CD4-positive, CD25-positive, alpha-beta regulatory T cell (primary cell): Measurements from ENCODE around the gene ZNF101. TPM values are rescaled to one million over a fixed set of nuclear protein-coding genes. Genes with fewer than 3 reads are reported as not detected.
"Not testable (repeated sequence)": the region's sequence is repeated elsewhere in the genome, so short reads cannot be mapped to it uniquely, and the experiment has no call there.

Experiments used
- ATAC-seq, 2 donors: fragments of 150-1000 bp; cut with Tn5 transposase; one replicate each; pipeline ENCODE4 v1.10.0; 2021; ENCODE audit warnings: low read depth in 2 of 2, moderate number of reproducible peaks in 2 of 2, moderate library complexity in 1 of 2
- DNase-seq, 3 donors: peaks; one replicate each; pipeline versions ENCODE4 v3.0.0 to v3.0.0-alpha.2; 2012 to 2022; ENCODE audit warnings: mixed read lengths in 1 of 3
- H3K27ac ChIP-seq: one replicate; pipeline ENCODE4 v1.7.0; 2013; ENCODE audit warnings: mild to moderate bottlenecking, low read length; ENCODE audit not compliant: insufficient read depth, poor library complexity, severe bottlenecking
- H3K27me3 ChIP-seq: one replicate; pipeline ENCODE4 v1.7.0; 2013; ENCODE audit warnings: low read length; ENCODE audit not compliant: control insufficient read depth, insufficient read depth
- H3K36me3 ChIP-seq: one replicate; pipeline ENCODE4 v1.7.0; 2013; ENCODE audit warnings: mild to moderate bottlenecking, low read length, moderate library complexity; ENCODE audit not compliant: control insufficient read depth, insufficient read depth
- H3K4me1 ChIP-seq: 2 replicates; pipeline ENCODE4 v1.7.0; 2013; ENCODE audit warnings: mild to moderate bottlenecking, low read length; ENCODE audit not compliant: insufficient read depth, control insufficient read depth, poor library complexity, severe bottlenecking
- H3K4me3 ChIP-seq: one replicate; pipeline ENCODE4 v1.7.0; 2013; ENCODE audit warnings: low read depth, mild to moderate bottlenecking, low read length, moderate library complexity
- H3K9me3 ChIP-seq, 2 experiments: 1 replicate in 1 of 2; 2 replicates in 1 of 2; pipeline ENCODE4 v1.7.0; 2013; ENCODE audit warnings: low read length in 2 of 2, mild to moderate bottlenecking in 1 of 2, moderate library complexity in 1 of 2; ENCODE audit not compliant: control insufficient read depth in 2 of 2
- H3K27ac Mint-ChIP-seq, 3 donors: one replicate each; pipeline ENCODE4 v1.8.0; 2020 to 2022; ENCODE audit warnings: mild to moderate bottlenecking in 3 of 3, mixed read lengths in 3 of 3, moderate library complexity in 2 of 3
- H3K27me3 Mint-ChIP-seq: one replicate; pipeline ENCODE4 v1.8.0; 2022; ENCODE audit warnings: mild to moderate bottlenecking, mixed read lengths
- H3K36me3 Mint-ChIP-seq: one replicate; pipeline ENCODE4 v1.8.0; 2020; ENCODE audit warnings: mixed read lengths
- H3K4me1 Mint-ChIP-seq, 4 donors: one replicate each; pipeline ENCODE4 v1.8.0; 2020 to 2022; ENCODE audit warnings: mixed read lengths in 4 of 4, mild to moderate bottlenecking in 1 of 4
- H3K4me3 Mint-ChIP-seq, 4 donors: one replicate each; pipeline ENCODE4 v1.8.0; 2020 to 2022; ENCODE audit warnings: mild to moderate bottlenecking in 4 of 4, mixed read lengths in 4 of 4, moderate library complexity in 3 of 4
- H3K9me3 Mint-ChIP-seq, 7 donors: one replicate each; pipeline ENCODE4 v1.8.0; 2020 to 2022; ENCODE audit warnings: mixed read lengths in 7 of 7, mild to moderate bottlenecking in 3 of 7, moderate library complexity in 2 of 7
- polyA plus RNA-seq, 4 donors: library from polyadenylated mRNA; unstranded; fragments of 300-500 nt; fragmentation: Illumina TruSeq; gene quantifications; one replicate each; pipeline ENCODE4 v1.2.3, GENCODE V29; 2021
- total RNA-seq: library from RNA; stranded (reverse); gene quantifications from one replicate; pipeline ENCODE4 v1.2.3, GENCODE V29; 2022

ZNF101 gene
- total and polyA plus RNA-seq, 5 donors from 2014 or later, result 84.4 to 168 (median 124) TPM

GRCh38 chr19:19665420-19665948 lies 3.2 kb upstream of the ZNF101 start:
- not testable (repeated sequence) for H3K36me3 Mint-ChIP-seq
- Mint-ChIP-seq H3K4me1 (peaks cover 9 to 59% (median 29%) of the 10 kb centered on the region in 4 donors), H3K27ac (peak overlapping the region in 2 of 3 donors; percentile 31 to 32)

DNA sequence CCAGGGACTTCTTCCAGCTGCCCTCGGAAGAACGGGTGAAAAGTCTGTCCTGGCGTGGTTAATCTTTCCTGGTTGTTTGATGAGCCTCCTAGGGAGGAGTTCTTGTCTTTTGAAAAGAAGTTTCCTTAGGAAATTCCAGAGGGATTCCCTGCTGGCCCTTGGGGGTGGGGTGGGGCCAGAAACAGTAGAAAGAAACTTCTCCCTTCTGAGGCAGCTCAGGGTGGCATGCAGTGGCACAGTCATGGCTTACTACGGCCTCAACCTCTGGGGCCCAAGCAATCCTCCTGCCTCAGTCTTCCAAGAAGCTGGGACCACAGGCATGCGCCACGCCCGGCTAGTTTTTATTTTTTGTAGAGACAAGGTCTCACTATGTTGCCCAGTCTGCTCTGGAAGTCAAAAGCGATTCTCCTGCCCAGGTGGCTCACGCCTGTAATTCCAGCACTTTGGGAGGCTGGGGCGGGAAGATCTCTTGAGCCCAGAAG lies 1.5 kb downstream of the ZNF101 start:
- peak overlapping the region; percentile 87 to 97 (median 92) for H3K4me3 Mint-ChIP-seq
- ATAC-seq (no peak), DNase-seq (no peak)
- Histone ChIP-seq H3K9me3 (peaks cover 32 to 61% of the 10 kb centered on the region in 2 experiments), H3K4me3 (peak overlapping the region; percentile 94), H3K36me3 (peaks cover 45% of the 10 kb centered on the region), H3K27me3 (no peaks in the 10 kb centered on the region), H3K27ac (peak overlapping the region; percentile 96), H3K4me1 (peaks cover 13% of the 10 kb centered on the region)
- peak overlapping the region; percentile 93 to 99 (median 97) for H3K27ac Mint-ChIP-seq
- peaks cover 0 to 58% (median 19%) of the 10 kb centered on the region in 4 donors for H3K4me1 Mint-ChIP-seq
- peaks cover 7% of the 10 kb centered on the region for H3K27me3 Mint-ChIP-seq
- peaks cover 34% of the 10 kb centered on the region for H3K36me3 Mint-ChIP-seq
- H3K9me3 Mint-ChIP-seq, result peaks cover 0 to 44% (median 5%) of the 10 kb centered on the region in 7 donors

More at GRCh38 chr19:19665420-19665948, 3.2 kb upstream of the ZNF101 start:
- ATAC-seq, H3K4me3 ChIP-seq, H3K27me3 Mint-ChIP-seq, H3K27me3 ChIP-seq, DNase-seq, H3K36me3 ChIP-seq, H3K27ac ChIP-seq: not testable (repeated sequence)
- Mint-ChIP-seq H3K4me3 (peak overlapping the region in 2 of 4 donors; percentile 14 to 59), H3K9me3 (peaks cover 0 to 12% (median under 1%) of the 10 kb centered on the region in 7 donors)
- Histone ChIP-seq H3K9me3 (peaks cover 3 to 19% of the 10 kb centered on the region in 2 experiments), H3K4me1 (peaks cover 35% of the 10 kb centered on the region)

GRCh38 chr19:19672816-19673215 lies 4.2 kb downstream of the ZNF101 start:
- H3K9me3 Mint-ChIP-seq, result peaks cover 0 to 69% (median 16%) of the 10 kb centered on the region in 7 donors
- peak overlapping the region; percentile 59 to 87 (median 74) for H3K4me3 Mint-ChIP-seq
- Histone ChIP-seq H3K27ac (no peak overlapping the region), H3K9me3 (peaks cover 53 to 71% of the 10 kb centered on the region in 2 experiments), H3K4me1 (peaks cover 9% of the 10 kb centered on the region), H3K27me3 (no peaks in the 10 kb centered on the region), H3K36me3 (peaks cover 71% of the 10 kb centered on the region), H3K4me3 (no peak overlapping the region)
- ATAC-seq (no peak), DNase-seq (no peak)
- H3K4me1 Mint-ChIP-seq, result peaks cover 0 to 60% (median 19%) of the 10 kb centered on the region in 4 donors
- peaks cover 60% of the 10 kb centered on the region for H3K36me3 Mint-ChIP-seq
- H3K27me3 Mint-ChIP-seq, result peaks cover 7% of the 10 kb centered on the region
- peak overlapping the region in 2 of 3 donors; percentile 20 to 43 for H3K27ac Mint-ChIP-seq

DNA sequence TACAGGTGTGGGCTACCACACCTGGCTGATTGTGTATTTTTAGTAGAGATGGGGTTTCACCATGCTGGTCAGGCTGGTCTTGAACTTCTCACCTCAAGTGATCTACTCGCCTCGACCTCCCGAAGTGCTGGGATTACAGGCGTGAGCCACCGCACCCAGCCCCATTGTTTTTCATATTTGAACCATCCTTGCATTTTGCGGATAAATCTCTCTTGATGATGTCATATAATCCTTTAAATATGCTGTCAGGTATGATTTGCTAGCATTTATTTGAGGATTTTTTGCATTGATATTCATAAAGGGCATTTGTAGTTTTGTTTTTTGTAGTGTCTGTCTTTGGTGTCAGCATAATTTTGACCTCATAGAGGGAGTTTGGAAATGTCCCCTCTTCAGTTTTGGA lies 5.7 kb downstream of the ZNF101 start:
- Mint-ChIP-seq H3K9me3 (peaks cover 0 to 76% (median 26%) of the 10 kb centered on the region in 7 donors), H3K4me1 (peaks cover 0 to 57% (median 15%) of the 10 kb centered on the region in 4 donors), H3K27ac (peak overlapping the region in 2 of 3 donors; percentile 29 to 84), H3K4me3 (peak overlapping the region; percentile 54 to 86 (median 71)), H3K36me3 (peaks cover 74% of the 10 kb centered on the region), H3K27me3 (no peaks in the 10 kb centered on the region)
- peak overlapping the region; percentile 24 for H3K4me3 ChIP-seq
- H3K27me3 ChIP-seq, result no peaks in the 10 kb centered on the region
- no peak for DNase-seq
- ATAC-seq, result no peak
- H3K36me3 ChIP-seq, result peaks cover 86% of the 10 kb centered on the region
- H3K4me1 ChIP-seq, result peaks cover 3% of the 10 kb centered on the region
- H3K9me3 ChIP-seq, result peaks cover 67 to 86% of the 10 kb centered on the region in 2 experiments
- no peak overlapping the region for H3K27ac ChIP-seq

GRCh38 chr19:19677579-19677978 lies 8.9 kb downstream of the ZNF101 start:
- peaks cover 78 to 97% of the 10 kb centered on the region in 2 experiments for H3K9me3 ChIP-seq
- DNase-seq, result no peak

DNA sequence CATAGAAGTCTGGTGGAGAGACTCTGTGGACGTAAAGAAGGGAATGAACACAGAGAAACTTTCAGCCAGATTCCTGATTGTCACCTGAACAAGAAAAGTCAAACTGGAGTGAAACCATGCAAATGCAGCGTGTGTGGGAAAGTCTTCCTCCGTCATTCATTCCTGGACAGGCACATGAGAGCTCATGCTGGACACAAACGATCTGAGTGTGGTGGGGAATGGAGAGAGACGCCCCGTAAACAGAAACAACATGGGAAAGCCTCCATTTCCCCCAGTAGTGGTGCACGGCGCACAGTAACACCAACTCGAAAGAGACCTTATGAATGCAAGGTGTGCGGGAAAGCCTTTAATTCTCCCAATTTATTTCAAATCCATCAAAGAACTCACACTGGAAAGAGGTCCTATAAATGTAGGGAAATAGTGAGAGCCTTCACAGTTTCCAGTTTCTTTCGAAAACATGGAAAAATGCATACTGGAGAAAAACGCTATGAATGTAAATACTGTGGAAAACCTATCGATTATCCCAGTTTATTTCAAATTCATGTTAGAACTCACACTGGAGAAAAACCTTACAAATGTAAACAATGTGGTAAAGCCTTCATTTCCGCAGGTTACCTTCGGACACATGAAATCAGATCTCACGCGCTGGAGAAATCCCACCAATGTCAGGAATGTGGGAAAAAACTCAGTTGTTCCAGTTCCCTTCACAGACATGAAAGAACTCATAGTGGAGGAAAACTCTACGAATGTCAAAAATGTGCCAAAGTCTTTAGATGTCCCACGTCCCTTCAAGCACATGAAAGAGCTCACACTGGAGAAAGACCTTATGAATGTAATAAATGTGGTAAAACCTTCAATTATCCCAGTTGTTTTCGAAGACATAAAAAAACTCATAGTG lies 10.8 kb downstream of the ZNF101 start:
- H3K36me3 ChIP-seq, result peaks cover 75% of the 10 kb centered on the region
- H3K4me1 ChIP-seq, result no peaks in the 10 kb centered on the region
- H3K27ac ChIP-seq, result no peak overlapping the region
- no peak for DNase-seq
- Mint-ChIP-seq H3K27ac (no peak overlapping the region), H3K9me3 (peaks cover 5 to 80% (median 42%) of the 10 kb centered on the region in 7 donors), H3K4me3 (peak overlapping the region in 2 of 4 donors; percentile 16 to 44), H3K36me3 (peaks cover 74% of the 10 kb centered on the region), H3K4me1 (peaks cover 0 to 26% (median 6%) of the 10 kb centered on the region in 4 donors), H3K27me3 (no peaks in the 10 kb centered on the region)
- H3K27me3 ChIP-seq, result no peaks in the 10 kb centered on the region
- peak overlapping the region; percentile 48 for H3K4me3 ChIP-seq
- H3K9me3 ChIP-seq, result peaks cover 77 to 99% of the 10 kb centered on the region in 2 experiments
- no peak for ATAC-seq

More at GRCh38 chr19:19677579-19677978, 8.9 kb downstream of the ZNF101 start:
- Mint-ChIP-seq H3K27me3 (no peaks in the 10 kb centered on the region), H3K36me3 (peaks cover 74% of the 10 kb centered on the region), H3K27ac (peak overlapping the region in 1 of 3 donors; percentile 82), H3K4me1 (peaks cover 0 to 37% (median 4%) of the 10 kb centered on the region in 4 donors), H3K9me3 (peaks cover 0 to 77% (median 37%) of the 10 kb centered on the region in 7 donors), H3K4me3 (peak overlapping the region in 2 of 4 donors; percentile 24 to 52)
- no peaks in the 10 kb centered on the region for H3K4me1 ChIP-seq
- no peak overlapping the region for H3K27ac ChIP-seq
- H3K4me3 ChIP-seq, result peak overlapping the region; percentile 32
- no peaks in the 10 kb centered on the region for H3K27me3 ChIP-seq
- peaks cover 85% of the 10 kb centered on the region for H3K36me3 ChIP-seq
- no peak for ATAC-seq

DNA sequence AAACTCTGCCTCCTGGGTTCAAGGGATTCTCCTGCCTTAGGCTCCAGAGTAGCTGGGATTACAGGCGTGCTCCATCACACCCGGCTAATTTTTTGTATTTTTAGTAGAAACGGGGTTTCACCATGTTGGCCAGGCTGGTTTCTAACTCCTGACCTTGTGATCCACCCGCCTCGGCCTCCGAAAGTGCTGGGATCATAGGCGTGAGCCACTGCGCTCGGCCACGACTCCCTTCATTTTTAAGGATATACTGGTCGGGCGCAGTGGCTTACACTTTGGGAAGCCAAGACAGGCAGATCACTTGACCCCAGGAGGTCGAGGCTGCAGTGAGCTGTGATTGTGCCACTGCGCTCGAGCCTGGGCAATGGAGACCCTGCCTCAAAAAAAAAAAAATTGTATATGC lies 17.5 kb downstream of the ZNF101 start:
- H3K9me3 ChIP-seq, result peaks cover 34 to 73% of the 10 kb centered on the region in 2 experiments
- not testable (repeated sequence) for DNase-seq, H3K27ac ChIP-seq, H3K4me3 ChIP-seq, H3K4me1 ChIP-seq, ATAC-seq, H3K4me3 Mint-ChIP-seq, H3K27me3 Mint-ChIP-seq, H3K4me1 Mint-ChIP-seq, H3K27me3 ChIP-seq
- Mint-ChIP-seq H3K9me3 (peaks cover 4 to 54% (median 16%) of the 10 kb centered on the region in 7 donors), H3K27ac (peak overlapping the region in 1 of 3 donors; percentile 14), H3K36me3 (peaks cover 30% of the 10 kb centered on the region)
- peaks cover 18% of the 10 kb centered on the region for H3K36me3 ChIP-seq
